Stimulated activated memory B cell treated with anti-CD40 and anti-IgM and Interleukin-4, amounts not matched to agents 10 μg/mL and 1 μg/mL and 100 μg/mL, for 72 hours (primary cell): ENCODE data around the gene CTNND2.

Experiments used
- ATAC-seq: fragments of 150-1000 bp; cut with Tn5 transposase; 2 replicates; pipeline ENCODE4 v1.10.0; 2021
- H3K27ac Mint-ChIP-seq: one replicate; pipeline ENCODE4 v1.8.0; 2022; ENCODE audit warnings: mild to moderate bottlenecking, mixed read lengths
- H3K27me3 Mint-ChIP-seq: one replicate; pipeline ENCODE4 v1.8.0; 2022; ENCODE audit warnings: mixed read lengths
- H3K36me3 Mint-ChIP-seq: one replicate; pipeline ENCODE4 v1.8.0; 2022; ENCODE audit warnings: mixed read lengths
- H3K4me1 Mint-ChIP-seq: one replicate; pipeline ENCODE4 v1.8.0; 2022; ENCODE audit warnings: mixed read lengths
- H3K4me3 Mint-ChIP-seq: one replicate; pipeline ENCODE4 v1.8.0; 2022; ENCODE audit warnings: mild to moderate bottlenecking, moderate library complexity, mixed read lengths
- H3K9me3 Mint-ChIP-seq: one replicate; pipeline ENCODE4 v1.8.0; 2022; ENCODE audit warnings: mixed read lengths

Gene CTNND2

GRCh38 chr5:10995891-10996290, 908.4 kb downstream of the CTNND2 start:
- Mint-ChIP-seq H3K9me3 (peaks cover 6% of the 10 kb centered on the region), H3K4me1 (no peaks in the 10 kb centered on the region), H3K4me3 (no peak overlapping the region), H3K27me3 (peaks cover 31% of the 10 kb centered on the region), H3K36me3 (no peaks in the 10 kb centered on the region), H3K27ac (no peak overlapping the region)
- no peak for ATAC-seq

GRCh38 chr5:10994091-10994986, 909.9 kb downstream of the CTNND2 start:
- Mint-ChIP-seq H3K27ac (no peak overlapping the region), H3K9me3 (peaks cover 6% of the 10 kb centered on the region), H3K36me3 (no peaks in the 10 kb centered on the region), H3K27me3 (peaks cover 39% of the 10 kb centered on the region), H3K4me3 (no peak overlapping the region), H3K4me1 (no peaks in the 10 kb centered on the region)
- ATAC-seq, result no peak

DNA sequence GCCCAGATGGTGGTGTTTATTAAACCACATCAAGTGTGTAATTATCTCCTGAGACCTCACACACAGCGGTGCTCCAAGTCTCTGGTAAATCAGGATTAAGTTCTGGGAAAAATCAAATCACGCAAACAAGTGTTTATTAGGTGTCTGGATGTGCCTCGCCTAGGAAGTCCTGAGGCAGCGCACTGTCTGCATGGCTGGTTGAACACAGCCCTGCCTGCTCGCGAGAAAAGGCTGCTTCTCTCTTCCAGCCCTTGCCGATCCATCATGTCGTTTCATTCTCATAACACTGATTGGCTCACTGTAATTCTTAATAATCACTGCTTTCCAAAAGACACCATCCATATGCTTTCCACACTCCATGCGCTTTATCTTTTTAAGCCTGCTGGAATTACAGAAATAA, 913.6 kb downstream of the CTNND2 start:
- Mint-ChIP-seq H3K36me3 (no peaks in the 10 kb centered on the region), H3K27ac (no peak overlapping the region), H3K9me3 (peaks cover 6% of the 10 kb centered on the region), H3K4me1 (peaks cover 17% of the 10 kb centered on the region), H3K4me3 (no peak overlapping the region), H3K27me3 (peaks cover 50% of the 10 kb centered on the region)
- ATAC-seq, result no peak

GRCh38 chr5:10989577-10990263, 914.5 kb downstream of the CTNND2 start:
- H3K27ac Mint-ChIP-seq, result no peak overlapping the region
- H3K9me3 Mint-ChIP-seq, result peaks cover 2% of the 10 kb centered on the region
- H3K4me1 Mint-ChIP-seq, result peaks cover 17% of the 10 kb centered on the region
- no peak overlapping the region for H3K4me3 Mint-ChIP-seq
- ATAC-seq, result no peak
- H3K36me3 Mint-ChIP-seq, result no peaks in the 10 kb centered on the region
- H3K27me3 Mint-ChIP-seq, result peaks cover 41% of the 10 kb centered on the region

- H3K36me3 Mint-ChIP-seq, result no peaks in the 10 kb centered on the region
- H3K4me1 Mint-ChIP-seq, result peaks cover 17% of the 10 kb centered on the region
- H3K9me3 Mint-ChIP-seq, result no peaks in the 10 kb centered on the region
- H3K27me3 Mint-ChIP-seq, result peaks cover 43% of the 10 kb centered on the region
- no peak for ATAC-seq
- H3K27ac Mint-ChIP-seq, result no peak overlapping the region
- no peak overlapping the region for H3K4me3 Mint-ChIP-seq
Observed at GRCh38 chr5:10988622-10989021, 915.6 kb downstream of the CTNND2 start.

DNA sequence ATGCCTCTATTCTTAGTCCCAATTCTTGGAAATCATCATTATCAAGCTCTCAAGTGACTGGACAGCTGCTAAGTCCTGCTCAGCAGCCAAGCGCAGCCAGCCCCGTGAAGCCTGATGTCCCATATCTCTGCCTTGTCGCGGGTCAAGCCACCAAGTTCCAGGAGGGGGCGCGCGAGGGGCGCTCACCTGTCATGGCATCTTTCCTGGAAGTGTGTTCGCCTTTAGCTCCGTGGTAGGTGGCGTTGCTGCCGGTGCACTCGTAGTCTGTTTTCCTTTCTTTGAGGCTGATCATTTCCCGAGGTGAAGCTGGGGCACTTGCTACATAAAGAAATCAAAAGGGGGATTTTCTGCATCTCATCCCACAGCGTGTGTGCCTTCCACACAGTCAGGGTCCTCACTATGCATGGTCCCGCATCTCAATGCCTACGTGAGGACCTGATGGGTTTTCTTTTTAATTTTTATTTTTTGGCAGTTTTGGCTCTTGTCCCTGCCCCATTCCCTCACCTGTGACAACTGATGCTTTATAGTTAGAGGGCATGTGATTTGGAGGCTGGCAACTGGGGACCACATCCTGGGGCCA, 916.2 kb downstream of the CTNND2 start:
- peaks cover 17% of the 10 kb centered on the region for H3K4me1 Mint-ChIP-seq
- peak; percentile 53 for ATAC-seq
- H3K9me3 Mint-ChIP-seq, result no peaks in the 10 kb centered on the region
- no peak overlapping the region for H3K4me3 Mint-ChIP-seq
- no peaks in the 10 kb centered on the region for H3K36me3 Mint-ChIP-seq
- H3K27me3 Mint-ChIP-seq, result peaks cover 46% of the 10 kb centered on the region
- no peak overlapping the region for H3K27ac Mint-ChIP-seq

DNA sequence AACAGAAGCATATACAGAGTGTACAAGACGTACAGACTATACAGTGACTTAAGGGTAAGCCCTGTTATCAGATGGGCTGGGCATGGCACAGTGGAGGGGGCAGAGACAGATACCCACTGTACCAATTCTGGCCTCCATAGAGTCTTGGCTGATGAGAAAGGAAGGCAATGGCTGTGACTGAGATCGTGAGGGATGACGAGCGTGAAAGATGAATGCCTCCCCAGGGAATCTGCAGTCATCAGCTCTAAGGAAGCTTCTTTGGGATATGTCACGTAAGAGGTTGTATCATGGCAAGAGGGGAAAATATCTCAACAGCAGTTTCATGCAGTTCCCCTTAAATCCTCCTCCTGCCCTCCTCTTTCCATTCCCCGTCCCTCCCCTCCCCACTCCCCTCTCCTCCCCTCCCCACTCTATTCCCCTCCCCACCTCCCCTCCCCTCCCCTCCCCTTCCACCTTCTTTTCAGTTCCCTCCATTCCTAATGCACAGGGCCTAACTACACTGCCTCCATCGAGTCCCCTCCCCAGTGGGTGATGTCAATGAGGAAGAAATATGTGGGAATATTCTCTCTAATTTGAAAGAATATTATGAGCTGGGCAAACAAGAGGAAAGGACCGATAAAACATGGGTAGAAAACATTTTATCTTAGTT, 916.8 kb downstream of the CTNND2 start:
- Mint-ChIP-seq H3K4me3 (no peak overlapping the region), H3K36me3 (no peaks in the 10 kb centered on the region), H3K27me3 (peaks cover 46% of the 10 kb centered on the region), H3K27ac (no peak overlapping the region), H3K4me1 (peaks cover 17% of the 10 kb centered on the region), H3K9me3 (no peaks in the 10 kb centered on the region)
- no peak for ATAC-seq

DNA sequence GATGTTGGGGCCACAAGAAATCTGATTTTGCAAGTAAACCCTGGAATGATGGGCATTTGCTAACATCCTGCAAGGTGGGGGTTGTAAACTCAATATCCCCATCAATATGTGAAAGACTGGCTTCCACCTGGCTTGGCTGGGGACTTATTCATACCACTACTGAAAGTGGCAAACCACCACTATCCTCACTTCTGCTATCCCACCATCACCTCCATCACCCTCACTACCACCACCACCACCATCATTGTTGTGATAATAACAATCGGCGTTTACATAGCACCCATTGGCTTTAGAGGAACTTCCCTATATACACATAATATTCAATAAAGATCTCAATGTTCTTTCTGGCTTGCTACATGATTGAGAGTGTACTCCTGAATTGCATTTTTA, 918.5 kb downstream of the CTNND2 start:
- Mint-ChIP-seq H3K9me3 (no peaks in the 10 kb centered on the region), H3K27ac (no peak overlapping the region), H3K27me3 (peaks cover 46% of the 10 kb centered on the region), H3K4me3 (no peak overlapping the region), H3K36me3 (no peaks in the 10 kb centered on the region), H3K4me1 (peaks cover 17% of the 10 kb centered on the region)
- ATAC-seq, result peak; percentile 69

GRCh38 chr5:10985091-10985720, 919.0 kb downstream of the CTNND2 start:
- peaks cover 46% of the 10 kb centered on the region for H3K27me3 Mint-ChIP-seq
- H3K4me1 Mint-ChIP-seq, result peaks cover 17% of the 10 kb centered on the region
- no peaks in the 10 kb centered on the region for H3K9me3 Mint-ChIP-seq
- no peak overlapping the region for H3K4me3 Mint-ChIP-seq
- no peak overlapping the region for H3K27ac Mint-ChIP-seq
- no peaks in the 10 kb centered on the region for H3K36me3 Mint-ChIP-seq
- ATAC-seq, result no peak

DNA sequence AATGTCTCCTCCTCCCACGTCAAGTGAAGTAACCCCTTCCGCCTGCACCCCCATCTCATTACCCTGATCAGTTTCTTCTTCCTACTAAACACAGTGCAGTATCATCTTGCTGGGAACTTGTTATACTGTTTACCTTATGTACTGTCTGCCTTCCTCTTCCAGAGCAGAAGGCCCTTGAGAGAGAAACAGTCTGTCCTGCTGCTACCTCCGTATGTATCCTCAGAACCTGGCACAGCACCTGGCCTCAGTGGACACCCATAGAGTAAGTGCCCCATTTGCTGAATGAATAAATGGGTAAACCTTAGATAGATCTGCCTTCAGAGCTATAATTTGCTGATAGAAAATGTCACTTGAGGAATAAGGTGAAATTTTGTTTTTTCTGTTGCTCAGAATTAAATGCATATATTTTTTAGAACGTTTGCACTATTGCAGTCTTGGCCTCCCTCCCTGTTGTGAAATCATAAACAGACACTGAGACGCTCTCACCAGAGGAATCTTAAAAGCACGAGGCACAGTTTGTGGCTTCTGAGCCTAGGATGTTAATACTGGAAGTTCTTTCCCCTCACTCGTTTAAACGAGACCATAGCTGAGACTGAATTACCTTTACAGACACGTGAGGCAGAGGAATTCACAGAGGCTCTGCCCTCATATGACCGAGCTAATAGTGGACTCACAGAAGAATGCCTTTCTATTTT, 920.1 kb downstream of the CTNND2 start:
- H3K4me1 Mint-ChIP-seq, result peaks cover 17% of the 10 kb centered on the region

DNA sequence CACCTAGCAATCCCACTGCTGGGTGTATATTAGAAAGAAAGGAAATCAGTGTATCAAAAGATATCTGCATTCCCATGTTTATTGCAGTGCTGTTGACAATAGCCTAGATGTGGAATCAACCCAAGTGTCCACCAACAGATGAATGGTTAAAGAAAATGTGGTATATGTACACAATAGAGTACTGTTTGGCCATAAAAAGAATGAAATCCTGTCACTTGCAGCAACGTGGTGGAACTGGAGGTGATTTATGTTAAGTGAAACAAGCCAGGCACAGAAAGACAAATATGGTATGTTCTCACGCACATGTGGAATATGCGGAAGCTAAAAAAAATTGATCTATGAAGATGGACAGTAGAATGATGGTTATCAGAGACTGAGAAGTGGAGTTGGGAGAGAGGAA, 921.6 kb downstream of the CTNND2 start:
- peaks cover 22% of the 10 kb centered on the region for H3K27me3 Mint-ChIP-seq
- H3K4me3 Mint-ChIP-seq, result no peak overlapping the region
- no peak overlapping the region for H3K27ac Mint-ChIP-seq
- peaks cover 6% of the 10 kb centered on the region for H3K4me1 Mint-ChIP-seq
- ATAC-seq, result no peak
- no peaks in the 10 kb centered on the region for H3K36me3 Mint-ChIP-seq
- H3K9me3 Mint-ChIP-seq, result no peaks in the 10 kb centered on the region

More for the DNA sequence above, 920.1 kb downstream of the CTNND2 start:
- no peak overlapping the region for H3K4me3 Mint-ChIP-seq
- ATAC-seq, result no peak
- H3K27ac Mint-ChIP-seq, result no peak overlapping the region
- peaks cover 37% of the 10 kb centered on the region for H3K27me3 Mint-ChIP-seq
- H3K9me3 Mint-ChIP-seq, result no peaks in the 10 kb centered on the region
- no peaks in the 10 kb centered on the region for H3K36me3 Mint-ChIP-seq

DNA sequence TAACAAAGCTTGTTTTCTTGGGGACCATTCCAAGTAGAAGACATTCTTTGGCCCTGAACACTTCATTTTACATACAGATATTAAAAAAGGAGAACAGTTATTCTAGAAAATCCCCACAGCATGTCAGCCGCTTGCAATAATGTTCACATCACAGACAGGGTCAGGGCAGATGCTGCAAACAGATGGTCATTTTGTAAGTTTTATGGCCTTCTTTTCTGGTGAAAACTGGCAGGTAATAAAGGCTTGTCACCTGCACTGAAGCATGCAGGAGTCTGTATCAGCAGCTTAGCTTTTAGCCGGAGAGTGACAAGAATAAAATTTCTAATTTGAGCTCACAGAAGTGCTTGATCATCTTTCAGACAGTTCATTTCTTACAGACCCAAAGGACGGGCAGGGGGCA, 922.3 kb downstream of the CTNND2 start:
- Mint-ChIP-seq H3K4me1 (peaks cover under 1% of the 10 kb centered on the region), H3K27me3 (peaks cover 15% of the 10 kb centered on the region), H3K9me3 (no peaks in the 10 kb centered on the region), H3K4me3 (no peak overlapping the region), H3K27ac (no peak overlapping the region), H3K36me3 (no peaks in the 10 kb centered on the region)
- ATAC-seq, result no peak

- Mint-ChIP-seq H3K36me3 (no peaks in the 10 kb centered on the region), H3K4me3 (no peak overlapping the region), H3K27ac (no peak overlapping the region), H3K4me1 (no peaks in the 10 kb centered on the region), H3K9me3 (no peaks in the 10 kb centered on the region), H3K27me3 (no peaks in the 10 kb centered on the region)
- no peak for ATAC-seq
Observed at GRCh38 chr5:10977011-10977410, 927.2 kb downstream of the CTNND2 start.

DNA sequence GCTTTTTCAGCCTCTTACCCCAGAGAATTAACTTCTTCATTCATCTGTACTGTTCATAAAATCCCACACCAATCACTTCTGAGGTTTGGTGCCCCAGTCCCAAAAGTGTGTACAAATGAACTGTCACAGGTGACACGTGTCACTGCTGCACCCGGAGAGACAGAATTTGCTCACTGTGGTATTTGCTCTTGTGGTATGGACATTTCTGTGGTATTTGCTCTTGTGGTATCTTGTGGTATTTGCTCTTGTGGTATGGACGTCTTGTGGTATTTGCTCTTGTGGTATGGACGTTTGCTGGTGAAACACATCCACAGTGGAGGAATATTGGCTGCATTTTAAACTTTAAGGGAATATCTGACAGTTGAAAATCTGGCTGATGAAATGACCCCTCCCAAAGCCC, 928.3 kb downstream of the CTNND2 start:
- no peak for ATAC-seq
- Mint-ChIP-seq H3K4me1 (no peaks in the 10 kb centered on the region), H3K27ac (no peak overlapping the region), H3K9me3 (no peaks in the 10 kb centered on the region), H3K36me3 (no peaks in the 10 kb centered on the region), H3K27me3 (no peaks in the 10 kb centered on the region), H3K4me3 (no peak overlapping the region)
